CD4-positive, alpha-beta T cell (primary cell): ENCODE results near the gene HDAC4. TPM values are rescaled to one million over a fixed set of nuclear protein-coding genes. Genes with fewer than 3 reads are reported as not detected.
A peak's percentile ranks its signal among the peaks of the same experiment; 100 is the strongest.

Experiments
- ATAC-seq: fragments of 200-7000 bp; cut with Tn5 transposase; one replicate; pipeline ENCODE4 v1.10.0; 2022; ENCODE audit warnings: mild to moderate bottlenecking; ENCODE audit not compliant: poor library complexity
- CTCF ChIA-PET: fragments of 350-600 bp; sonication (Branson Sonifier 250); formaldehyde crosslinking; loops from one replicate; lab custom pipeline; 2021; ENCODE audit warnings: antibody characterized with exemption, inconsistent platforms; lab: Charles Lee
- POLR2A ChIA-PET: fragments of 350-600 bp; sonication (Branson Sonifier 250); formaldehyde crosslinking; loops from one replicate; lab custom pipeline; 2021; ENCODE audit warnings: antibody characterized with exemption, inconsistent platforms; lab: Charles Lee
- DNase-seq, 14 experiments: peaks; one replicate each; pipeline ENCODE4 v3.0.0-alpha.2; 2013 to 2020; ENCODE audit warnings: mixed read lengths in 2 of 14
- H3K27ac ChIP-seq, 2 donors: one replicate each; pipeline versions ENCODE4 v1.5.1 to v1.7.0; 2013; ENCODE audit warnings: low read length in 2 of 2, low read depth in 1 of 2, mild to moderate bottlenecking in 1 of 2
- H3K27me3 ChIP-seq, 2 experiments: 1 replicate in 1 of 2; 2 replicates in 1 of 2; pipeline versions ENCODE4 v1.6.1 to v1.7.0; 2013; ENCODE audit warnings: low read length in 2 of 2, control low read depth in 1 of 2, mild to moderate bottlenecking in 1 of 2, moderate library complexity in 1 of 2; ENCODE audit not compliant: insufficient read depth in 2 of 2, control insufficient read depth in 1 of 2
- H3K36me3 ChIP-seq: one replicate; pipeline ENCODE4 v1.6.1; 2013; ENCODE audit warnings: low read length, control low read depth; ENCODE audit not compliant: insufficient read depth
- H3K4me1 ChIP-seq: one replicate; pipeline ENCODE4 v1.6.1; 2013; ENCODE audit warnings: low read length, control low read depth; ENCODE audit not compliant: insufficient read depth
- H3K4me3 ChIP-seq: one replicate; pipeline ENCODE4 v1.5.1; 2013; ENCODE audit warnings: mild to moderate bottlenecking, low read length, moderate library complexity
- H3K9me3 ChIP-seq, 2 experiments: 1 replicate in 1 of 2; 2 replicates in 1 of 2; pipeline versions ENCODE4 v1.6.1 to v1.7.0; 2013; ENCODE audit warnings: low read length in 2 of 2, mild to moderate bottlenecking in 2 of 2, control low read depth in 1 of 2, moderate library complexity in 1 of 2; ENCODE audit not compliant: control insufficient read depth in 1 of 2, insufficient read depth in 1 of 2
- H3K27ac Mint-ChIP-seq: one replicate; pipeline ENCODE4 v1.8.0; 2020; ENCODE audit warnings: mixed read lengths
- H3K27me3 Mint-ChIP-seq: one replicate; pipeline ENCODE4 v1.8.0; 2021; ENCODE audit warnings: mixed read lengths
- H3K36me3 Mint-ChIP-seq: one replicate; pipeline ENCODE4 v1.8.0; 2021; ENCODE audit warnings: low read depth, mixed read lengths
- H3K4me1 Mint-ChIP-seq: one replicate; pipeline ENCODE4 v1.8.0; 2021; ENCODE audit warnings: low read depth, mixed read lengths
- H3K4me3 Mint-ChIP-seq: one replicate; pipeline ENCODE4 v1.8.0; 2020; ENCODE audit warnings: mild to moderate bottlenecking, mixed read lengths
- H3K9me3 Mint-ChIP-seq: one replicate; pipeline ENCODE4 v1.8.0; 2020; ENCODE audit warnings: mixed read lengths
- CTCF ChIP-seq: fragments of 200-600 bp; IDR thresholded peaks from one replicate; pipeline ENCODE4 v1.8.0; 2022; ENCODE audit warnings: antibody characterized with exemption, mild to moderate bottlenecking
- intact Hi-C, 2 experiments: fragments of 100-400 bp; cut with DNase I in 1 of 2; cut with micrococcal nuclease in 1 of 2; formaldehyde crosslinking; loops; one replicate each; pipeline versions ENCODE4 v1.15.1 to v1.9.0; 2023 to 2025; cut with DNase I, micrococcal nuclease
- total RNA-seq, 174 experiments: library from RNA in 2 of 174; stranded (reverse) in 2 of 174; gene quantifications; one replicate each; pipeline ENCODE4 v1.2.3 and lab custom pipeline; 2021 to 2026

HDAC4 gene
- total RNA-seq, 2 experiments from 2014 or later, result 45.3 to 49.2 TPM

- no peak overlapping the region for H3K27ac ChIP-seq
- Mint-ChIP-seq H3K27me3 (no peaks in the 10 kb centered on the region), H3K9me3 (no peaks in the 10 kb centered on the region), H3K4me1 (peaks cover 80% of the 10 kb centered on the region), H3K4me3 (peak overlapping the region; percentile 72), H3K36me3 (no peaks in the 10 kb centered on the region), H3K27ac (peak overlapping the region; percentile 68)
- intact Hi-C loops, result no loop called here
- DNase-seq (peak in 3 of 14 experiments; percentile 12 to 38 (median 32)), ATAC-seq (peak; percentile 81)
- H3K9me3 ChIP-seq, result no peaks in the 10 kb centered on the region
- ChIA-PET CTCF (interaction anchor here (1.3 to 1.6 kb wide), 2 partner anchors 51 to 77 kb away, joined by 3 read pairs; no protein-coding TSS in a partner anchor), POLR2A (interaction anchor here (0.8 to 1.2 kb wide), 4 partner anchors 14 to 184 kb away, joined by 3 to 4 read pairs (median 4); partner anchors contain the start of gene HDAC4)
- no peak for TF ChIP-seq CTCF
- peak overlapping the region; percentile 10 for H3K4me3 ChIP-seq
- H3K27me3 ChIP-seq, result no peaks in the 10 kb centered on the region
- H3K36me3 ChIP-seq, result peaks cover 8% of the 10 kb centered on the region
- peaks cover 58% of the 10 kb centered on the region for H3K4me1 ChIP-seq
Observed at GRCh38 chr2:239216614-239217273, 184.1 kb downstream of the HDAC4 start.

- Histone ChIP-seq H3K4me1 (peaks cover 59% of the 10 kb centered on the region), H3K9me3 (no peaks in the 10 kb centered on the region), H3K27me3 (no peaks in the 10 kb centered on the region), H3K36me3 (peaks cover 8% of the 10 kb centered on the region), H3K4me3 (no peak overlapping the region), H3K27ac (no peak overlapping the region)
- Mint-ChIP-seq H3K27ac (peak overlapping the region; percentile 68), H3K36me3 (no peaks in the 10 kb centered on the region), H3K4me1 (peaks cover 80% of the 10 kb centered on the region), H3K9me3 (no peaks in the 10 kb centered on the region), H3K4me3 (peak overlapping the region; percentile 72), H3K27me3 (no peaks in the 10 kb centered on the region)
- no peak for DNase-seq
- ChIA-PET POLR2A (interaction anchor here (0.8 to 1.2 kb wide), 3 partner anchors 48 to 185 kb away, joined by 3 to 4 read pairs (median 4); partner anchors contain the start of gene HDAC4), CTCF (interaction anchor here (1.6 kb wide), 1 partner anchor 78 kb away, joined by 3 read pairs; no protein-coding TSS in a partner anchor)
- intact Hi-C loops, result no loop called here
- no peak for ATAC-seq
- TF ChIP-seq CTCF, result no peak
Observed at GRCh38 chr2:239215988-239216613, 184.7 kb downstream of the HDAC4 start.

- ChIA-PET POLR2A (no interaction called here), CTCF (interaction anchor here (1.6 kb wide), 1 partner anchor 79 kb away, joined by 3 read pairs; no protein-coding TSS in a partner anchor)
- H3K36me3 Mint-ChIP-seq, result no peaks in the 10 kb centered on the region
- ATAC-seq (no peak), DNase-seq (no peak)
- H3K27me3 ChIP-seq, result no peaks in the 10 kb centered on the region
- peak overlapping the region; percentile 30 for H3K27ac Mint-ChIP-seq
- TF ChIP-seq CTCF, result no peak
- H3K9me3 Mint-ChIP-seq, result no peaks in the 10 kb centered on the region
- H3K27me3 Mint-ChIP-seq, result no peaks in the 10 kb centered on the region
- H3K4me3 Mint-ChIP-seq, result no peak overlapping the region
- peaks cover 8% of the 10 kb centered on the region for H3K36me3 ChIP-seq
- peaks cover 76% of the 10 kb centered on the region for H3K4me1 Mint-ChIP-seq
- H3K9me3 ChIP-seq, result no peaks in the 10 kb centered on the region
- peaks cover 55% of the 10 kb centered on the region for H3K4me1 ChIP-seq
- intact Hi-C loops, result no loop called here
- no peak overlapping the region for H3K4me3 ChIP-seq
- H3K27ac ChIP-seq, result no peak overlapping the region
Observed at GRCh38 chr2:239215136-239215925, 185.5 kb downstream of the HDAC4 start.
